ENCODE results near the gene JAG1. TPM values are rescaled to one million over a fixed set of nuclear protein-coding genes. Genes with fewer than 3 reads are reported as not detected.
A peak's percentile ranks its signal among the peaks of the same experiment; 100 is the strongest.

Gene JAG1
- total RNA-seq, 2 donors from 2014 or later: 46.5 to 72.3 TPM

- H3K27me3 ChIP-seq (replicated peaks; ENCODE audit: insufficient read depth): no peaks in the 10 kb centered on the region
- intact Hi-C loops (cut with DNase I): loop anchor here (5.0 kb wide), 1 partner anchor 60 kb away; no protein-coding TSS in a partner anchor
- H3K27ac ChIP-seq: peak overlapping the region; percentile 17 to 46
- no peak for TF ChIP-seq POLR2A (IDR thresholded peaks at IDR 0.05)
- TF ChIP-seq CTCF (IDR thresholded peaks at IDR 0.05): no peak
- TF ChIP-seq POLR2AphosphoS5 (IDR thresholded peaks at IDR 0.05): no peak
- 67% methylated on average over 1 of the region's 1 CpG for WGBS
- H3K36me3 ChIP-seq: no peaks in the 10 kb centered on the region
- H3K9me3 ChIP-seq: no peaks in the 10 kb centered on the region
- no peak overlapping the region for H3K4me3 ChIP-seq
- no peak for DNase-seq (ENCODE audit: low spot score)
- peaks cover 23% of the 10 kb centered on the region for H3K4me1 ChIP-seq (replicated peaks)
Observed at GRCh38 chr20:10657453-10657852, 16.3 kb downstream of the JAG1 start.

- peak overlapping the region; percentile 52 to 67 for H3K27ac ChIP-seq
Observed at GRCh38 chr20:10655720-10656669, 17.8 kb downstream of the JAG1 start.

GRCh38 chr20:10654630-10655029 is 19.2 kb downstream of the JAG1 start:
- Histone ChIP-seq H3K4me1 (replicated peaks) (peaks cover 11% of the 10 kb centered on the region), H3K27me3 (replicated peaks; ENCODE audit: insufficient read depth) (no peaks in the 10 kb centered on the region), H3K36me3 (peaks cover 4 to 11% of the 10 kb centered on the region in 2 donors), H3K27ac (peak overlapping the region; percentile 52 to 67), H3K4me3 (no peak overlapping the region), H3K9me3 (no peaks in the 10 kb centered on the region)
- intact Hi-C loops (cut with DNase I): loop anchor here (5.0 kb wide), 1 partner anchor 57 kb away; no protein-coding TSS in a partner anchor
- no peak for TF ChIP-seq POLR2A (IDR thresholded peaks at IDR 0.05)
- peak; percentile 87 for TF ChIP-seq POLR2AphosphoS5 (IDR thresholded peaks at IDR 0.05)
- no peak for TF ChIP-seq CTCF (IDR thresholded peaks at IDR 0.05)
- 13% methylated on average over 7 of the region's 7 CpGs for WGBS
- DNase-seq (ENCODE audit: low spot score): peak; percentile 90

More at GRCh38 chr20:10655720-10656669, 17.8 kb downstream of the JAG1 start:
- no peak overlapping the region for H3K4me3 ChIP-seq
- no peaks in the 10 kb centered on the region for H3K27me3 ChIP-seq (replicated peaks; ENCODE audit: insufficient read depth)
- peaks cover under 1 to 5% of the 10 kb centered on the region in 2 donors for H3K36me3 ChIP-seq
- no peak for TF ChIP-seq POLR2A (IDR thresholded peaks at IDR 0.05)
- peak; percentile 8 for TF ChIP-seq POLR2AphosphoS5 (IDR thresholded peaks at IDR 0.05)
- TF ChIP-seq CTCF (IDR thresholded peaks at IDR 0.05): no peak
- peaks cover 23% of the 10 kb centered on the region for H3K4me1 ChIP-seq (replicated peaks)
- WGBS: 37% methylated on average over 15 of the region's 15 CpGs
- no peak for DNase-seq (ENCODE audit: low spot score)
- H3K9me3 ChIP-seq: no peaks in the 10 kb centered on the region
- intact Hi-C loops (cut with DNase I): loop anchor here (5.0 kb wide), 1 partner anchor 59 kb away; no protein-coding TSS in a partner anchor

GRCh38 chr20:10654250-10654610 is 19.6 kb downstream of the JAG1 start:
- TF ChIP-seq POLR2A (IDR thresholded peaks at IDR 0.05): no peak
- no peak for TF ChIP-seq POLR2AphosphoS5 (IDR thresholded peaks at IDR 0.05)
- TF ChIP-seq CTCF (IDR thresholded peaks at IDR 0.05): no peak
- Histone ChIP-seq H3K4me1 (replicated peaks) (peaks cover 11% of the 10 kb centered on the region), H3K9me3 (no peaks in the 10 kb centered on the region), H3K27me3 (replicated peaks; ENCODE audit: insufficient read depth) (no peaks in the 10 kb centered on the region), H3K27ac (peak overlapping the region; percentile 52 to 67), H3K4me3 (no peak overlapping the region), H3K36me3 (peaks cover 8 to 11% of the 10 kb centered on the region in 2 donors)
- no peak for DNase-seq (ENCODE audit: low spot score)
- intact Hi-C loops (cut with DNase I): no loop called here

Data from prostate gland (tissue), 2 donors.